Sigmoid colon (tissue), 4 donors: ENCODE data around the gene ECHS1.

Experiments used
- EP300 ChIP-seq, 4 donors: sonication (generic); formaldehyde crosslinking; IDR thresholded peaks; one replicate each; pipeline ENCODE4 v1.6.1; 2017; ENCODE audit warnings: antibody characterized with exemption in 4 of 4
- POLR2A ChIP-seq, 2 donors: fragments of 450-650 bp; IDR thresholded peaks; one replicate each; pipeline ENCODE4 v1.6.1; 2016; ENCODE audit warnings: antibody characterized with exemption in 2 of 2, mild to moderate bottlenecking in 2 of 2, moderate library complexity in 2 of 2
- POLR2AphosphoS5 ChIP-seq, 4 donors: sonication (generic); formaldehyde crosslinking; IDR thresholded peaks; one replicate each; pipeline ENCODE4 v1.6.1; 2017; ENCODE audit warnings: antibody characterized with exemption in 4 of 4
- TF ChIP-seq, protein P1 (sequence below), 4 experiments: fragments of 450-650 bp in 3 of 4; fragments of 200-600 bp in 1 of 4; IDR thresholded peaks; one replicate each; pipeline ENCODE4 v1.5.1; 2016 to 2019; ENCODE audit warnings: antibody characterized with exemption in 4 of 4, mild to moderate bottlenecking in 3 of 4, moderate library complexity in 2 of 4

DNA sequence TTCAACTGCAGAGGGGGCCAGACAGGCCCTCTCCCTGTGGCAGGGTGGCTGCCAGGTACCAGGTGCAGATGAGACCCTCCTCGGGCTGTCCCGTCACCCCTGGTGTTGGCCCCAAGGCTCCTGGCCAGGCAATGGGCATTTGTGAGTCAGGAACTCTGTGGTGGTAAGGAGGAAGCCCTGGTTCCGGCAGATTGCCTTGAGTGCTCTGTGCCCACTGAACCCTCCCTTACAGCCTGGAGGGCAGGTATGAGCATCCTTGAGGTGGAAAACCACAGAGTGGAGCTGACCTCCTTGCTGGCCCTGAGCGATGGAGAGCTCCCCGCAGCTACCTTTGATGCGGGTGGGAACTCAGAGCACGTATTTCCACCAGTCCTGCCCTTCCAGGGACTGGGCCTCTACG lies 7.9 kb upstream of the ECHS1 start:
- TF ChIP-seq POLR2AphosphoS5 (IDR thresholded peaks at IDR 0.05) (no peak), POLR2A (IDR thresholded peaks at IDR 0.05) (no peak), EP300 (IDR thresholded peaks at IDR 0.05) (no peak)
- TF ChIP-seq, protein P1, sequence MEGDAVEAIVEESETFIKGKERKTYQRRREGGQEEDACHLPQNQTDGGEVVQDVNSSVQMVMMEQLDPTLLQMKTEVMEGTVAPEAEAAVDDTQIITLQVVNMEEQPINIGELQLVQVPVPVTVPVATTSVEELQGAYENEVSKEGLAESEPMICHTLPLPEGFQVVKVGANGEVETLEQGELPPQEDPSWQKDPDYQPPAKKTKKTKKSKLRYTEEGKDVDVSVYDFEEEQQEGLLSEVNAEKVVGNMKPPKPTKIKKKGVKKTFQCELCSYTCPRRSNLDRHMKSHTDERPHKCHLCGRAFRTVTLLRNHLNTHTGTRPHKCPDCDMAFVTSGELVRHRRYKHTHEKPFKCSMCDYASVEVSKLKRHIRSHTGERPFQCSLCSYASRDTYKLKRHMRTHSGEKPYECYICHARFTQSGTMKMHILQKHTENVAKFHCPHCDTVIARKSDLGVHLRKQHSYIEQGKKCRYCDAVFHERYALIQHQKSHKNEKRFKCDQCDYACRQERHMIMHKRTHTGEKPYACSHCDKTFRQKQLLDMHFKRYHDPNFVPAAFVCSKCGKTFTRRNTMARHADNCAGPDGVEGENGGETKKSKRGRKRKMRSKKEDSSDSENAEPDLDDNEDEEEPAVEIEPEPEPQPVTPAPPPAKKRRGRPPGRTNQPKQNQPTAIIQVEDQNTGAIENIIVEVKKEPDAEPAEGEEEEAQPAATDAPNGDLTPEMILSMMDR (IDR thresholded peaks at IDR 0.05): no peak
